Uterus (tissue), 2 donors: ENCODE results near the gene GLP2R.

ENCODE experiments used
- POLR2A ChIP-seq, 2 donors: fragments of 450-650 bp; IDR thresholded peaks; one replicate each; pipeline ENCODE4 v1.6.1; 2016; ENCODE audit warnings: antibody characterized with exemption in 2 of 2, mild to moderate bottlenecking in 1 of 2, moderate library complexity in 1 of 2
- TF ChIP-seq, protein P1 (sequence below), 4 experiments: fragments of 200-600 bp in 2 of 4; fragments of 450-650 bp in 2 of 4; sonication (generic) in 2 of 4; IDR thresholded peaks; one replicate each; pipeline ENCODE4 v1.5.1; 2016 to 2019; ENCODE audit warnings: antibody characterized with exemption in 4 of 4, mild to moderate bottlenecking in 2 of 4, moderate library complexity in 1 of 4

DNA sequence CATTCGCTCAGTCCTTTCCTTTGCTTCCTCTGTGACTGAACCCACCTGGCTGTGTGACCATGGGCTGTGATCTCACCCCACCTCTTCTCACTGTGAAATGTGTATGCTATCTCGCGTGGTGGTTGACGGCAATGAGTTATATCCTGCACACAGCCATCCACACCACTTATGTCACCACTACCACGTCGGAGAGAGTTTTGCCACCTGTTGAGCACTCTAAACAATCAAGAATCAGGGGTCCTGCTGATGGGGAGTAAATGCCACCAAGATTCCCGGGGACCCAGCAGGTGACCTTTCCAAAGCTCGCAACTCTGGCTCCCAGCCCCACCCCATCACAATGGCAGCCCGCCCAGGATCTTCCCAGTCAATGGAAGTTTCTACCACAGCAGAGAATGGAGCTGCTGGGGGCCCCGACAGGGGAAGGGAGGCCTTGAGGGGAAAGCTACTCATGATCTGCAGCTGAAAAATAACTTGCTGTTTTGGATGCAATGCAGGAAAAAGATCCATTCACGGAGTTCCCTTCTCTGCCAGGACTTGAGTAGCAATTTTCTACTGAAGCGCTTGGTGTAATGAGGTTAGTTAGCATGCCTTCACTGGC, 105.5 kb downstream of the GLP2R start:
- TF ChIP-seq, protein P1, sequence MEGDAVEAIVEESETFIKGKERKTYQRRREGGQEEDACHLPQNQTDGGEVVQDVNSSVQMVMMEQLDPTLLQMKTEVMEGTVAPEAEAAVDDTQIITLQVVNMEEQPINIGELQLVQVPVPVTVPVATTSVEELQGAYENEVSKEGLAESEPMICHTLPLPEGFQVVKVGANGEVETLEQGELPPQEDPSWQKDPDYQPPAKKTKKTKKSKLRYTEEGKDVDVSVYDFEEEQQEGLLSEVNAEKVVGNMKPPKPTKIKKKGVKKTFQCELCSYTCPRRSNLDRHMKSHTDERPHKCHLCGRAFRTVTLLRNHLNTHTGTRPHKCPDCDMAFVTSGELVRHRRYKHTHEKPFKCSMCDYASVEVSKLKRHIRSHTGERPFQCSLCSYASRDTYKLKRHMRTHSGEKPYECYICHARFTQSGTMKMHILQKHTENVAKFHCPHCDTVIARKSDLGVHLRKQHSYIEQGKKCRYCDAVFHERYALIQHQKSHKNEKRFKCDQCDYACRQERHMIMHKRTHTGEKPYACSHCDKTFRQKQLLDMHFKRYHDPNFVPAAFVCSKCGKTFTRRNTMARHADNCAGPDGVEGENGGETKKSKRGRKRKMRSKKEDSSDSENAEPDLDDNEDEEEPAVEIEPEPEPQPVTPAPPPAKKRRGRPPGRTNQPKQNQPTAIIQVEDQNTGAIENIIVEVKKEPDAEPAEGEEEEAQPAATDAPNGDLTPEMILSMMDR (IDR thresholded peaks at IDR 0.05), result no peak
- no peak for TF ChIP-seq POLR2A (IDR thresholded peaks at IDR 0.05)
